GM18520 (cell line): ENCODE results near the gene KANSL1.
"Not testable (repeated sequence)": the region's sequence is repeated elsewhere in the genome, so short reads cannot be mapped to it uniquely, and the experiment has no call there.

Experiments
- ATAC-seq: cut with Tn5 transposase; IDR thresholded peaks from one replicate; pipeline ENCODE4 v1.9.1; 2021; ENCODE audit not compliant: unreplicated experiment

The KANSL1 gene, protein sequence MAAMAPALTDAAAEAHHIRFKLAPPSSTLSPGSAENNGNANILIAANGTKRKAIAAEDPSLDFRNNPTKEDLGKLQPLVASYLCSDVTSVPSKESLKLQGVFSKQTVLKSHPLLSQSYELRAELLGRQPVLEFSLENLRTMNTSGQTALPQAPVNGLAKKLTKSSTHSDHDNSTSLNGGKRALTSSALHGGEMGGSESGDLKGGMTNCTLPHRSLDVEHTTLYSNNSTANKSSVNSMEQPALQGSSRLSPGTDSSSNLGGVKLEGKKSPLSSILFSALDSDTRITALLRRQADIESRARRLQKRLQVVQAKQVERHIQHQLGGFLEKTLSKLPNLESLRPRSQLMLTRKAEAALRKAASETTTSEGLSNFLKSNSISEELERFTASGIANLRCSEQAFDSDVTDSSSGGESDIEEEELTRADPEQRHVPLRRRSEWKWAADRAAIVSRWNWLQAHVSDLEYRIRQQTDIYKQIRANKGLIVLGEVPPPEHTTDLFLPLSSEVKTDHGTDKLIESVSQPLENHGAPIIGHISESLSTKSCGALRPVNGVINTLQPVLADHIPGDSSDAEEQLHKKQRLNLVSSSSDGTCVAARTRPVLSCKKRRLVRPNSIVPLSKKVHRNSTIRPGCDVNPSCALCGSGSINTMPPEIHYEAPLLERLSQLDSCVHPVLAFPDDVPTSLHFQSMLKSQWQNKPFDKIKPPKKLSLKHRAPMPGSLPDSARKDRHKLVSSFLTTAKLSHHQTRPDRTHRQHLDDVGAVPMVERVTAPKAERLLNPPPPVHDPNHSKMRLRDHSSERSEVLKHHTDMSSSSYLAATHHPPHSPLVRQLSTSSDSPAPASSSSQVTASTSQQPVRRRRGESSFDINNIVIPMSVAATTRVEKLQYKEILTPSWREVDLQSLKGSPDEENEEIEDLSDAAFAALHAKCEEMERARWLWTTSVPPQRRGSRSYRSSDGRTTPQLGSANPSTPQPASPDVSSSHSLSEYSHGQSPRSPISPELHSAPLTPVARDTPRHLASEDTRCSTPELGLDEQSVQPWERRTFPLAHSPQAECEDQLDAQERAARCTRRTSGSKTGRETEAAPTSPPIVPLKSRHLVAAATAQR (N-terminal part only)

DNA sequence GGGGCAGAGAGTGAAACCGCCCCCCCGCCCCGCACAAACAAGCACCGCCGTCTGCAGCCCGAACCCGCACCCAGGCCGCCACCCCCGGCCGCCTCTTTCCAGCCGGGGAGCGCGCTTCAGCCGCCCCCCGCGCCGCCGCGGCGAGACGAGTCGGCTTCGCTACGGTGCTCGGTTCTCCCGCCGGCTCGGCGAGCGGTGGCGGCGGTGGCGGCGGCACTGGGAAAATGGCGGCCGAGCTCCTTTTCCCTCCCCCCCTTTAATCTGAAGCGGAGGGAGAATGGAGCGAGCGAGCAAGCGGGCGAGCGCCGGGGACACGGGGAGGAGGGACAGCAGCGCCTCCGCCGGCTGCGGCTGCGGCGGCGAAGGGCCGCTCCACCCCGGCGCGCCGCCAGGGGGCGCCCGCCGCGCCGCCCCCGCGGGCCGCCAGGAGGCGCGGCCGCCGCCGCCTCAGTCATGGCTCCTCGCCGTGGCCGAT is at the start of gene KANSL1:
TSS of gene KANSL1 (minus strand) at position 279 of the 475 bp plus-strand sequence. CDS start 21,286 bp downstream, outside the sequence.
- ATAC-seq = peak; percentile 59

DNA sequence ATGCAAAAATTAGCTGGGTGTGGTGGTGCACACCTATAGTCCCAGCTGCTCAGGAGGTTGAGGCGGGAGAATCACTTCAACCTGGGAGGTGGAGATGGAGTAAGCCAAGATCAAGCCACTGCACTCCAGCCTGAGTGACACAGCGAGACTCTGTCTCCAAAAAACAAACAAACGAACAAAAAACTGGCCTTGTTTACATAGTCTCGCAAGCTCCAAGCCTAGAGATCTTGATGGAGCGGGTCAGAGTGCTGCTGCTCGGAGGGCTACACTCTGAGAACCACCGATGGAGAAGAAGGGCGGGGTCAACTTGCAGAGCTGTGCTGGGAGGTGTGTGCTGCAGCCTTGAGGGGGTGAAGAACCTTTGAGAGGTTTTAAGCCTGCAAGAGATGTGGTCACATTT is 38.1 kb upstream of the KANSL1 start:
- ATAC-seq = not testable (repeated sequence)

DNA sequence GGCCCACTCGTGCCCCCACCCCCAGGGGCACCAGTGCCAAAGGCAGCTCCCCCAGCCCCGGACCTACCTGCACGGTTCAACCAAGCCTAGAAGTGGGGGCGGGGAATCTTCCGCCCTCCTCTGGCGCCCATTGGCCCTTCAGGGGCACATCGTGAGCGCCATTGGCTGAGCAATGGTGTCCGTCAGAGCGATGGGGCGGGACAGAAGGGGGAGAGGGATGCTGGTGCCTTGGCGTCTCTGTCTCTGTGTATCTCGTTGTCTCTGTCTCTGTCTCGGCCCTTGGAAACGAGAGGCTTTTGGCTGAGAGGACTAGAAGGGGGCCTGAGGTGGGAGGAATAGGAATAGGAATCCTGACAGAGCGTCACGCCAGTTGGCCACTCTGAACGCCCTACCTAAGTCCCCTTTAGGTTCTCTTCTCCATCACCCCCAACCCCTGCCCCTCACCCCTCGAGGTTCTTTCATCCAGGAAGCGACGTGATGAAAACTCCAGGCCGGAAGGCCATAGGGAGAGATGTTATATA is 32.1 kb upstream of the KANSL1 start:
- peak; percentile 99 for ATAC-seq

DNA sequence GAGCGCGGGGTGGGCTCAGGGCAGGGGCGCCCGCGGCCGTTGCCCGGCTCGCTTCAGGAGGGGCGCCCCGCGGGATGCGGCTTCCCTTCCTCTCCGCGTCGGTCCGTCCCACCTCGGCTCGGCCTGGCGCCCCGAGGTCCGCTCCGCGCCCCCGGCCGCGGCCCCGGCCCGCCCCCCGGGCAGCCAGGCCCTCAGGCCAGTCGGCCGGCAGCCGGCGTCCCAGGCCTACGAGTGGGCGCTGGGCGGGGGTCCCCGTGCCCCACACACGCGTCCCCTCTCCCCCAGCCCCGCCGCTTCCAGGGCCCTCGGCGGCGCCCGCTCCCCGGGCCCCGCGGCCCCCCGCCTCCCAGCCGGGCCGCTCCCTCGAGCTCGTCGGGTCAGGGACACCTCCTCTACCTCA is 31.6 kb upstream of the KANSL1 start:
- peak; percentile 24 for ATAC-seq

DNA sequence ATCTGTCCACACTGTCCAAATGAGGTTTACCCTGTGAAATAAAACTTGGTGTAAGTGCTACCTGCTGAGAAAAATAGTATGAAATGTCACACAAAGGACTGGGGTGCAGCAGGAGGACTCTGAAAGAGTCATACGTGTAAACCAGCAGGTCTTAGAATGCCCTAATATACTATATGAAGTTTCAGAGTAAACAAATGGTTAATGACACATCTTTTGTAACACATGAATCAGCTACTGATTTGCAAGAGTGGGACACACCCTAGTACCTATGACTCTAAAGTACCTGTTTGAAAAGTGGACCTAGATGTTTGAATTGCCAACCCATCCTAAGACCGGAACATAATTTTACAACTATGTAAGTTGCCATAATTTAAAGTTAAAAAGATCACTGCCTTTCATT is 29.8 kb upstream of the KANSL1 start:
- not testable (repeated sequence) for ATAC-seq

DNA sequence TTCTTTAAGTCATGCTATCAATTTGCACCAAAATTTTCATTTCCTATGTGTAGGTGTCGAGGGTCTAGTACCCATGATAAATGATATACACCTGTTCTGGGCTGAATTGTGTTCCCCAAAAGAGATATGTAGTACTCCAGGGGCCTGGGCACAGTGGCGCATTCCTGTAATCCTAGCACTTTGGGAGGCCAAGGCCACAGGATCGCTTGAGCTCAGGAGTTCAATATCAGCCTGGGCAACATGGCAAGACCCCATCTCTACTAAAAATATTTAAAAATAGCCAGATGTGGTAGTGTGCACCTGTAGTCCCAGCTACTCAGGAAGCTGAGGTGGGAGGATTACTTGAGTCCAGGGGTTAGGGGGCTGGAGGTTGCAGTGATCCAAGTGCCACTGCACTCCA is 23.5 kb upstream of the KANSL1 start:
- no peak for ATAC-seq

DNA sequence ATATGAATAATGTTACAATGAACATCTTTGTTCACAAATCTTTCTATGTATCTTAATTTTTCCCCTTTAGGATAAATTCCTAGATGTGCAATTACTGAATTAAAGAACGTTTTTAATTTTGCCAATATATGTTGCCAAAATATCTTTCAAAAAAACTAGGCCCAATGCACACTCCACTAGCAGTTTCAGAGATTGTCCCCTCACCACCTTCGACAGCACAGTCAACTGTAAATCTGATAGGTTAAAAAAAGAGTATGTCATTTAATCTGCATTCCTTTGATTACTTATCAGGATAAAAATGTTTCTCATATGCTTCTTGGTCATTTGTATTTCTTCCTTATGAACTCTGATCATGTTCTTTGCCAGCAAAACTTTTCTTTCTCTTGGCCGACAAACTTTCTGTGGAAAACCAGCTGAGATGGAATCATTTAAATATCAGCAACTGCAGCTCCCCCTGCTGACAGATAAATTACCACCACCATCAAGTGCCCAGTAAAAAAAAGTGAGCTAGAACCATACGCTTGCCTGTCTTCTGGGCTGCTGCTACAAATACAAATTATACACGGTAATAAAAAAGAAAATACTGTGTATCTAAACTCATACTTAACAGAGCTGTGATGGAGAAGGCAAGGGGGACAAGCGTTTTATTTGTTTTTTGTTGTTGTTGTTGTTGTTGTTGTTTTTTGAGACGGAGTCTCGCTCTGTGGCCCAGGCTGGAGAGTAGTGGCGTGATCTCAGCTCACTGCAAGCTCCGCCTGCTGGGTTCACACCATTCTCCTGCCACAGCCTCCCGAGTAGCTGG is 19.6 kb upstream of the KANSL1 start:
- ATAC-seq = no peak

DNA sequence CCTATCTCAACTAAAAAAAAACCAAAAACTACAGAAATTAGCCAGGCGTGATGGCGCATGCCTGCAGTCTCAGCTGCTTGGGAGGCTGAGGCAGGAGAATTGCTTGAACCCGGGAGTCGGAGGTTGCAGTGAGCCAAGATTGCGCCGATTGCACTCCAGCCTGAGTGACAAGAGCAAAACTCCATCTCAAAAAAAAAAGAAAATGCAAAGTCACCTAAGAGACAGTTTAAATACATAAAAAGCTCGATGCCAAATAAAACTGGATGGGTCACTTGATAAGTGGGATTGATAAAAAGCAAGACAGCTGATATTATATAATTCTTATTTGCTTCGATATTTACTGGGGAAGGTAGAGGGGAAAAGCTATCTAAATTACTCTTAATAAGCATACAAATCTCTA is 15.8 kb upstream of the KANSL1 start:
- no peak for ATAC-seq

DNA sequence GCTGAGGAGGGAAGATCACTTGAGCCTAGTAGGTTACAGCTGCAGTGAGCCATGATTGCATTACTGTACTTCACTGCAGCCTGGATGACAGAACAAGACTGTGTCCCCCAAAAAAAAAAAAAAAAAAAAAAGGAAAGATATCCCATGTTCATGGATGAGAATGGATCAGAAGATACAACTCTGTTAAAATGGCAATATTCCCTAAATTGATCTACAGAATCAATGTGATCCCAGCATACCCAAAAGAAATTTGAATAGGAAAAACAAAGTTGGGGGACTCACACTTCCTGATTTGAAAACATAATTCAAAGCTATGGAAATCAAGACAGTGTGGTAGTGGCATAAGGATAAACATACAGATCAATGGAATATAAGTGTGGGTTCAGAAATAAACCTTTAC is 12.7 kb upstream of the KANSL1 start:
- no peak for ATAC-seq

DNA sequence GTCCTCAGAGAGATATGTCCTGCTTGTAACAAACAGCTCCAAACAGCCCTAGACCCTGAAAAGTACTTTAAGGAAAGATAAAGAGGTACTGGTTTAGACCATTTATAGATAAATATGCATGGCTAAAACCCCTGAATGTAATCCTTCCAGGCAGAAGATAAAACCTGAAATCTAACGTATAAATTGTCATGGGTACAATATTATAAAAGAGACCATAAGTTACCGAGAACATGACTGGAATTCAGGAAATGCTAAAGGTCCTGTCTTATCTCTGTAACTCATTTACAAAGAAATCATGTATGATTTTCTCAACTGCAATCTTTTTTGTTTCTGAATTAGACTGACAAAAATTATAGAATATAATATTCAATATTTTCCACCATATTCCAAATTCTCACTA is 9.2 kb upstream of the KANSL1 start:
- no peak for ATAC-seq

DNA sequence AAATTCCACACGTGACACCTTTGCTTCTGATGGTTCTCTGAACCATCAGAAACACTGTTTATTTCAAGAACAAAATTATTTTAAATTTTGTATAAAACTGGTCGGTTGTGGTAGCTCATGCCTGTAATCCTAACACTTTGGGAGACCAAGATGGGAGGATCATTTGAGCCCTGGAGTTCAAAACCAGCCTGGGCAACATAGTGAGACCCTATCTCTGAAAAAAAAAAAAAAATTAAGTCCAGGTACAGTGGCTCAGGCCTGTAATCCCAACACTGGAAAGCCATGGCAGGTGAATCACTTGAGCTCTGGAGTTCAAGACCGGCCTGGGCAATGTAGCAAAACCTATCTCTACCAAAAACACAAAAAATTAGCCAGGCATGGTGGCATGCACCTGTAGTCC is 8.3 kb upstream of the KANSL1 start:
- no peak for ATAC-seq

DNA sequence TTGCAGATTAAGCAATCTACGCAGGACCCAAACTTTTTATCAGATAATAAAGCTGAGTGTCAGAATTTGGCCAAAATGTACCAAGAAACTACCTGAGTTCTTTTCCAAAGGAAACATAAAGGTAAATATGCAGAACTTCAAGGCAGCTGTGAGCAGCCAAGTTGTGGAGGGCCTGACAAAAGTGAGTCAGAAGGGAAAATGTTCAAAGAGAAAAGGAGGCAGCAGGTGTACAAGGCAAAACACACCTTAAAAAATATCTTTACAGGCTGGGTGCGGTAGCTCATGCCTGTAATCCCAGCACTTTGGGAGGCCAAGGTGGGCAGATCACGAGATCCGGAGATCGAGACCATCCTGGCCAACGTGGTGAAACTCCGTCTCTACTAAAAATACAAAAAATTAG is 7.0 kb upstream of the KANSL1 start:
- ATAC-seq = no peak

DNA sequence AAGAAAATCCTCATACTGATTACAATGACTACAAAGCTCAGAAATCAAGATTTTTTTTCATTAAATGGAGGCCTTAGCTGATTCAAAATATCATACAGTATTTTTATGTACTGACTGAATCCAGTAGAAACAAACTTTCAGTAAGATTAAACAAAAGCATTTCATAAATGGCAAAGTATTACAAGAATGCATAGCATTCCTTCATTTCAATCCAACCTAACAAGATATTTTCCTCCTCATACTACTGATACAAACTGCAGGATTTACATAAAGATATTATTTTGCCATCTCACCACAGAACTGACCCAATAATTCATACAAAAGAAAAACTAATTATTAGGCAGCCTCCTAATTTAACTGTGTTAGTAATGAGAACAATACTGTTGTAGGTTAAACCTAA is 6.2 kb upstream of the KANSL1 start:
- no peak for ATAC-seq

DNA sequence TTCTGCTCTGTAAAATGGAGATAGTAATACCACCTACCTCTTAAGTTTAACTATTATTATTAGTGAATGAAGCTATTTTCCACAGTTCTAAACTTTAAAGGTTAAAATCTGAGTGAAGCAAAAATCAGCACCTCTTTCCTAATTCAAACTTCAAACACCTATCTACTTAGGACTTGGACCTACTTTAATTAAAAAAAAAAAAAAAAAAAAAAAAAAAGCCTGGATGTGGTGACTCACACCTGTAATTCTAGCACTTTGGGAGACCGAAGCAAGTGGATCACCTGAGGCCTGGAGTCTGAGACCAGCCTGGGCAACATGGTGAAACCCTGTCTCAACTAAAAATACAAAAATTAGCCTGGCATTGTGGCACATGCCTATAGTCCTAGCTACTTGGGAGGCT is 5.0 kb upstream of the KANSL1 start:
- ATAC-seq = no peak

DNA sequence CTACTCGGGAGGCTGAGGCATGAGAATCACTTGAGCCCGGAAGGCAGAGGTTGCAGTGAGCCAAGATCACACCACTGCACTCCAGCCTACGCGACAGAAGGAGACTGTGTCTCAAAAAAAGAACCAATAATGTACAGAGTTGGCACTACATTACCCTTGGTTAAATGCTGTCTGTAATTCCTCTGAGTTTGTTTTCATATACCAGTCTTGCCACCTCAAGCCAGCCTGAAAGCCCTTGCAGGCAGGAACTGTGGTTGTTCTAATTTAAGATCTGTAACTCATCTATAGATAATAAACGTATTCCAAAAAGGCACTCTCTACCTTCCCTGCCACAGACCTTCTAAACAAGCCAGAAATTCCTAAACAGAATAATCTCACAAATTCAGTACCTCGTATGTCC is 4.3 kb upstream of the KANSL1 start:
- ATAC-seq = no peak

DNA sequence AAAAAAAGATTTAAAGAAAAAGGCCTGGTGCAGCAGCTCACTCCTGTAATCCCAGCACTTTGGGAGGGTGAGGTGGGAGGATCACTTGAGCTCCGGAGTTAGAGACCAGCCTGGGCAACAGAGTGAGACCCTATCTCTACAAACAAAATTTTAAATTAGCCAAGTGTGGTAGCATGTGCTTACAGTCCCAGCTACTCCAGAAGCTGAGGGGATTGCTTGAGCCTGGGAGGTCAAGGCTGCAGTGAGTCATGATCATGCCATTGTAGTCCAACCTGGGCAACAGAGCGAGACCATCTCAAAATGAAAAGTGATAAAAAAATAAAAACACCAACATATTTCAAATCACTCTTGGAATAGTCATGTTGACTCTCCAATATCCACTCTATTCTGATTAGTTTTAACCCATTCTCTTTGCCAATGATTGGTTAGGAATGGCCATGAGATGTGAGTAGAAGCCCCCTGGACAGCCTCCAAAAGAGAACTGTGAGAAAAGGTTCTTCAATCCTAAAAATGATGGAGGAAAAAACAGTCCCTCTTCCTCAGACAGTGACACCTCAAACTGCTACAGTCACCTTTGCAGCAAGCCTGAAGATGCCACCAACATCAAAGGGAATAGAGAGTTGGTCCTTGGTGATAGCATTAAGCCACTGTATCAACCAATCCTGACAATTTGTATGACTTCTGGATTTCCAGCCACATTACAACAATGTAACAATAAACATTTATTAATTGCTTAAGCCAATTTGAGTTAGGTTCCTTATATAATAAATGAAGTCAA is 2.9 kb upstream of the KANSL1 start:
- no peak for ATAC-seq

DNA sequence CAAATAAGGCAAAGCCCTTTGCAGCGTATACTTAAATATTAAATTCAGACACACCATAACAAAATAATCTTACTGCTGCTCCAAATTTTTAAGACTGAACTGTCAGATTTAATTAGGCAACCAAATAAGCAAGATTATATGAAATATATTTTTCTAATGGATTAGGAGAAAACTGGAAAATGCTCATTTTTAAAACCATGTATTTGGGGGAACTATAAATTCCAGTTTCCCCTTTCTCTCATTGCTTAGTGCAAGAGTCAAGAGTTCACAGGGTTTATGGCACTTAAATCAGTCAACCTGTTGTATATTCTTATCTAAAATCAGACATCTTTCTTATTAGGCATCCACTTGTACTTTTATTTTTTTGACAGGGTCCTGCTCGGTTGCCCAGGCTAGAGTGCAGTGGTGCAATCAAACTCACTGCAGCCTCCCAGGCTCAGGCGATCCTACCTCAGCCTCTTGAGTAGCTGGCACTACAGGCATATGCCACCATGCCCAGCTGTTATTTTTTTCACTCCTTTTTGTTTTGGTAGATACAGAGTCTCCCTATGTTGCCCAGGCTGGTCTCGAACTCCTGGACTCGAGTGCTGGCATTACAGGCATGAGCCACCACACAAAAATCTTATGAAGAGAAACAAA is 2.1 kb upstream of the KANSL1 start:
- no peak for ATAC-seq

DNA sequence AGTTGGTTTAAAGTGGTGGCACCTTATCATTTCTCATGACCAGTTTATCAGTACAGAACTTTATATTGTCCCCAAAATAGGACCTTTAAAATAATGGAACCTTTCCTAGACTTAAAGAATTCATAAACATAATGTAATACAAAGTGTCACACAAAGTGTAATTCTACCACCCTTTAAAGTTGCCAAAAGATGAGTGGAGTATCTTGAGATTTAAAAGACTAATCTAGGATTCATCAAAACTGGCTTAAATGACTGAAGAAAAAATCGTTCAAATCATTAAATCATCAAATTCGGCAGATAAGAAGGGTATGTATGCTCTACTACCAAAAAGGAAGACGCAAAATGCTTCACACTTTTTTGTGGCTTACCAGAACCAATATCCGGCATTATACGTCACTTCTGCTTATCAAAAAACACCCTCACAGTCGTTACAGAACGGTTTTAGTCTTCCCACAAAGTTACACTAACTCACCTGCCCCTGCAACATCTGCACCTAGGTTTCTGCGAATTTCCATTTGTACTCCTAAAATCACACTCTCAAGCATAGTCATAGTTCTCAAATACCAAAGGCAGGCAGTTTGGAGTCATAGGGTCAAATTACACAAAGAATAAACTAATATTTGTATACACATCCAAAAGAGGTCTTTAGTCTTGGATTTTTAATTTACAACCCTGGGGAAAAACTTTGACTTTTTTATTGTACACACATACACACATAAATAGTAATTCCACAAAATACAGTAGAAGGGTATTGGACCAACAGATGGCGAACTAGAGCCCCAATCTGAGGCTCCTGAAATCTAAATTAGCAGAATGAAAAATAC is 1.4 kb upstream of the KANSL1 start:
- no peak for ATAC-seq
